Trophoblast cell (in vitro differentiated cells and primary cell): ENCODE data around the gene PRR35.

Source experiments
- DNase-seq, 2 donors: peaks; one replicate each; pipeline ENCODE4 v3.0.0-alpha.2; 2016
- H2AFZ ChIP-seq: 2 replicates; pipeline ENCODE4 v1.6.1; 2013; ENCODE audit warnings: low read length, moderate library complexity, mild to moderate bottlenecking; ENCODE audit not compliant: insufficient read depth, poor library complexity
- H2AK5ac ChIP-seq: 2 replicates; pipeline ENCODE4 v1.6.1; 2013; ENCODE audit warnings: mild to moderate bottlenecking, low read length
- H2BK120ac ChIP-seq: 2 replicates; pipeline ENCODE4 v1.6.1; 2013; ENCODE audit warnings: low read length, mild to moderate bottlenecking, moderate library complexity; ENCODE audit not compliant: insufficient read depth, poor library complexity
- H2BK12ac ChIP-seq: 2 replicates; pipeline ENCODE4 v1.6.1; 2013; ENCODE audit warnings: mild to moderate bottlenecking, low read length, moderate library complexity
- H2BK5ac ChIP-seq: 2 replicates; pipeline ENCODE4 v1.6.1; 2013; ENCODE audit warnings: low read length, low read depth, moderate library complexity, mild to moderate bottlenecking; ENCODE audit not compliant: poor library complexity
- H3K14ac ChIP-seq: 2 replicates; pipeline ENCODE4 v1.6.1; 2013; ENCODE audit warnings: mild to moderate bottlenecking, low read length
- H3K18ac ChIP-seq: 2 replicates; pipeline ENCODE4 v1.6.1; 2013; ENCODE audit warnings: mild to moderate bottlenecking, low read length
- H3K23ac ChIP-seq: 2 replicates; pipeline ENCODE4 v1.6.1; 2013; ENCODE audit warnings: low read length
- H3K27ac ChIP-seq: 2 replicates; pipeline ENCODE4 v1.5.1; 2013; ENCODE audit warnings: low read depth, mild to moderate bottlenecking, inconsistent platforms, low read length, moderate library complexity
- H3K27me3 ChIP-seq: 2 replicates; pipeline ENCODE4 v1.6.1; 2013; ENCODE audit warnings: inconsistent platforms, mild to moderate bottlenecking, low read length, moderate library complexity; ENCODE audit not compliant: insufficient read depth
- H3K36me3 ChIP-seq, 2 experiments: 1 replicate in 1 of 2; 2 replicates in 1 of 2; pipeline ENCODE4 v1.6.1; 2013; ENCODE audit warnings: low read length in 2 of 2, mild to moderate bottlenecking in 2 of 2, moderate library complexity in 1 of 2; ENCODE audit not compliant: insufficient read depth in 2 of 2, control insufficient read depth in 1 of 2
- H3K4ac ChIP-seq: 2 replicates; pipeline ENCODE4 v1.6.1; 2013; ENCODE audit warnings: low read depth, mild to moderate bottlenecking, low read length, moderate library complexity
- H3K4me1 ChIP-seq, 2 experiments: 1 replicate in 1 of 2; 2 replicates in 1 of 2; pipeline ENCODE4 v1.6.1; 2013; ENCODE audit warnings: low read length in 2 of 2, mild to moderate bottlenecking in 2 of 2, moderate library complexity in 1 of 2; ENCODE audit not compliant: insufficient read depth in 2 of 2, control insufficient read depth in 1 of 2
- H3K4me2 ChIP-seq: 2 replicates; pipeline ENCODE4 v1.6.1; 2013; ENCODE audit warnings: inconsistent platforms, mild to moderate bottlenecking, low read length, moderate library complexity
- H3K4me3 ChIP-seq: 2 replicates; pipeline ENCODE4 v1.5.1; 2013; ENCODE audit warnings: mild to moderate bottlenecking, low read depth, low read length, inconsistent platforms
- H3K79me1 ChIP-seq: one replicate; pipeline ENCODE4 v1.6.1; 2013; ENCODE audit warnings: low read length
- H3K79me2 ChIP-seq: 2 replicates; pipeline ENCODE4 v1.6.1; 2013; ENCODE audit warnings: low read length, mild to moderate bottlenecking; ENCODE audit not compliant: control insufficient read depth, insufficient read depth, poor library complexity
- H3K9ac ChIP-seq: 2 replicates; pipeline ENCODE4 v1.6.1; 2013; ENCODE audit warnings: mild to moderate bottlenecking, low read length
- H3K9me3 ChIP-seq: 2 replicates; pipeline ENCODE4 v1.6.1; 2013; ENCODE audit warnings: low read depth, mild to moderate bottlenecking, control low read depth, inconsistent platforms, low read length; ENCODE audit not compliant: insufficient read depth
- H4K12ac ChIP-seq: 2 replicates; pipeline ENCODE4 v1.6.1; 2013; ENCODE audit warnings: low read depth, mild to moderate bottlenecking, low read length, moderate library complexity
- H4K8ac ChIP-seq: 2 replicates; pipeline ENCODE4 v1.6.1; 2013; ENCODE audit warnings: low read depth, mild to moderate bottlenecking, low read length, moderate library complexity
- H4K91ac ChIP-seq: one replicate; pipeline ENCODE4 v1.6.1; 2013; ENCODE audit warnings: low read depth, mild to moderate bottlenecking, low read length, moderate library complexity
- WGBS: extraction: QIAGEN DNeasy Blood & Tissue Kit; methylation state at CpG from one replicate; pipeline ENCODE4 v1.1.7; 2013; ENCODE audit warnings: missing lambda C conversion rate; ENCODE audit not compliant: insufficient read length, insufficient coverage; ENCODE audit errors: extremely low coverage; 5-methylcytosine and 5-hydroxymethylcytosine counted together

PRR35 gene

DNA sequence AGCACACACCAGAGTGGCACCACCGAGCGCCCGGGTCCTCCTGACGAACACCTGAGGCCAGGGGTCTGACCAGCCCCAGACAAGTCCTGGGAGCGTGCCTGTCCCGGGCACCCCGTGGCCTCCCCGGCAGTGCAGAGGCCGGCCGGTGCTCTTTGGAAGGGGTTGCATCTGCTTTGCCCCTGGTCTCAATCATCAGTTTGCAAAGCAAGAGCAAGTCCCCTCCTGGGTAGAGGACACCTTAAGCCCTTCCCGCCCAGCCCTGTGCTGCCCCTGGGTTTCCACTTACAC is 44.3 kb upstream of the PRR35 start:
- peaks cover 4% of the 10 kb centered on the region for H3K9me3 ChIP-seq
- H3K4me3 ChIP-seq = no peak overlapping the region
- no peaks in the 10 kb centered on the region for H3K27me3 ChIP-seq
- no peak overlapping the region for H3K18ac ChIP-seq
- peaks cover 29 to 42% of the 10 kb centered on the region in 2 experiments for H3K36me3 ChIP-seq
- H2BK5ac ChIP-seq = no peak overlapping the region
- no peak overlapping the region for H3K9ac ChIP-seq
- WGBS = no CpG with 5 or more reads among the region's 11 CpGs
- H2BK12ac ChIP-seq = no peak overlapping the region
- H3K79me1 ChIP-seq = no peaks in the 10 kb centered on the region
- no peak overlapping the region for H4K91ac ChIP-seq
- no peak for DNase-seq
- H3K79me2 ChIP-seq = no peaks in the 10 kb centered on the region
- H3K4ac ChIP-seq = no peak overlapping the region
- H2AFZ ChIP-seq = no peak overlapping the region
- no peak overlapping the region for H2AK5ac ChIP-seq
- H2BK120ac ChIP-seq = no peak overlapping the region
- no peak overlapping the region for H3K27ac ChIP-seq
- no peak overlapping the region for H4K12ac ChIP-seq
- H3K14ac ChIP-seq = no peak overlapping the region
- H3K4me2 ChIP-seq = no peak overlapping the region
- no peak overlapping the region for H4K8ac ChIP-seq
- no peak overlapping the region for H3K23ac ChIP-seq
- H3K4me1 ChIP-seq = no peaks in the 10 kb centered on the region

DNA sequence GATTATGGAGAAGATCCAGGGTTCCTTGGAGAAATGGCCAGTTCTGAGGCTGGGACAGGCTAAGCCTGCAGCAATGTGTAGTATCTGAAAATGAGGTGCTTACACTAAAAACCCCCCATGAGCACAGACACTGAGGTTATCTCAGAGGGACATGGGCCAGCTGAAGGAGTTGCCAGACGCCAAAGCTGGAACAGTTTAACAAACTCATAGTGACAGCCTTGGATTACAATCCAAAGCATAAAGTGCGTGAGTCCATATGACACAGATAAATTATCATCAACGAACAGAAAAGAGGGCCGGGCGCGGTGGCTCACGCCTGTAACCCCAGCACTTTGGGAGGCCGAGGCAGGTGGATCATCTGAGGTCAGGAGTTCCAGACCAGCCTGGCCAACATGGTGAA is 43.9 kb upstream of the PRR35 start:
- no peak overlapping the region for H3K23ac ChIP-seq
- H3K4me1 ChIP-seq = no peaks in the 10 kb centered on the region
- no peak overlapping the region for H3K27ac ChIP-seq
- H4K91ac ChIP-seq = no peak overlapping the region
- H3K79me2 ChIP-seq = no peaks in the 10 kb centered on the region
- no peaks in the 10 kb centered on the region for H3K79me1 ChIP-seq
- no peak overlapping the region for H2AK5ac ChIP-seq
- no peak overlapping the region for H3K4me2 ChIP-seq
- no peak overlapping the region for H2BK5ac ChIP-seq
- no peak overlapping the region for H3K4me3 ChIP-seq
- no peak overlapping the region for H4K8ac ChIP-seq
- H3K18ac ChIP-seq = no peak overlapping the region
- no peak overlapping the region for H3K4ac ChIP-seq
- H3K9me3 ChIP-seq = peaks cover 4% of the 10 kb centered on the region
- no peak overlapping the region for H3K14ac ChIP-seq
- H2BK120ac ChIP-seq = no peak overlapping the region
- DNase-seq = no peak
- no CpG with 5 or more reads among the region's 8 CpGs for WGBS
- H3K27me3 ChIP-seq = no peaks in the 10 kb centered on the region
- H2BK12ac ChIP-seq = no peak overlapping the region
- peaks cover 33 to 46% of the 10 kb centered on the region in 2 experiments for H3K36me3 ChIP-seq
- H2AFZ ChIP-seq = no peak overlapping the region
- no peak overlapping the region for H4K12ac ChIP-seq
- no peak overlapping the region for H3K9ac ChIP-seq

DNA sequence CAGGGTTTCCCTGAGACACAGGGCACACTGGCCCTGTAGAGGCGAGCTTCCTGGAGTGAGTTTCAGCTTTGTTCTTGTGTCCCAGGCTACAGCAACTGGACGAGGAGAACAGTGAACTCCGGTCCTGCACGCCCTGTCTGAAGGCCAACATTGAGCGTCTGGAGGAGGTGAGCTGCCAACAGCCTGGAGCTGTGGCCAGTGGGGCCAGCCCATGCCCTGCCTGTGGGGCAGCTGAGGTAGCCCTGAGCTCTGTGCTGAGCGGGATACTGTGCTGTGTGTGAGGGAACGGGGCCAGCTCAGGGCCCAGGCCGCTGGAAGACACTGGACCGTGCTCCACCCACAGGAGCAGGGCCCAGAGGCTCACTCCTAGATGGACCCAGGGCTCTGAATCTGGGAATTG is 41.3 kb upstream of the PRR35 start:
- H3K79me2 ChIP-seq = no peaks in the 10 kb centered on the region
- H3K18ac ChIP-seq = no peak overlapping the region
- no peak overlapping the region for H3K14ac ChIP-seq
- no peak overlapping the region for H2BK5ac ChIP-seq
- H2BK12ac ChIP-seq = no peak overlapping the region
- peaks cover 4% of the 10 kb centered on the region for H3K9me3 ChIP-seq
- no peak overlapping the region for H2AFZ ChIP-seq
- H3K79me1 ChIP-seq = no peaks in the 10 kb centered on the region
- no peak overlapping the region for H2BK120ac ChIP-seq
- no peak overlapping the region for H3K4ac ChIP-seq
- no peak overlapping the region for H3K23ac ChIP-seq
- H4K8ac ChIP-seq = no peak overlapping the region
- no peak overlapping the region for H3K4me2 ChIP-seq
- no peaks in the 10 kb centered on the region for H3K27me3 ChIP-seq
- peaks cover 33 to 46% of the 10 kb centered on the region in 2 experiments for H3K36me3 ChIP-seq
- no peak overlapping the region for H4K12ac ChIP-seq
- WGBS = no CpG with 5 or more reads among the region's 9 CpGs
- H3K4me1 ChIP-seq = no peaks in the 10 kb centered on the region
- no peak overlapping the region for H2AK5ac ChIP-seq
- no peak overlapping the region for H3K9ac ChIP-seq
- H3K27ac ChIP-seq = no peak overlapping the region
- H4K91ac ChIP-seq = no peak overlapping the region
- no peak for DNase-seq
- no peak overlapping the region for H3K4me3 ChIP-seq

DNA sequence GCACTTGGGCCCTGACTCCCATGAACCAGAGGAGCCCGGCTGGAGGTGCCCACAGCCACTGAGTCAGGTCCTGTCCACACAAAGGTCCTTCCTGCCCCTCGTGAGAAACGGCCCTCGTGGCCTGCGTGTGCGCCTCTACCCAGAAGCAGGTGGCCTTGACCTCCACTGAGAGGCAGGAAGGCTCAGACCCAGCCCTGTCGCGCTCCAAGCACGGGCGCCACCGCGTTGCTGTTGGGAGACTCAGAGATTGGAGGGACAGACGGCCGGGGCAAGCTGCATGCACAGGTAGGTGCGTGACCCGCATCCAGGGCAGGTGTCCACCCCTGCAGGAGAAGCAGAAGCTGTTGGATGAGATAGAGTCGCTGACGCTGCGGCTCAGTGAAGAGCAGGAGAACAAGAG is 40.8 kb upstream of the PRR35 start:
- Histone ChIP-seq H3K79me1 (no peaks in the 10 kb centered on the region), H3K4me3 (no peak overlapping the region), H3K9ac (no peak overlapping the region), H3K27ac (no peak overlapping the region), H3K4me1 (no peaks in the 10 kb centered on the region), H4K12ac (no peak overlapping the region), H3K18ac (no peak overlapping the region), H3K4me2 (no peak overlapping the region), H3K9me3 (peaks cover 4% of the 10 kb centered on the region), H3K79me2 (no peaks in the 10 kb centered on the region), H2BK12ac (no peak overlapping the region), H2BK5ac (no peak overlapping the region), H3K36me3 (peaks cover 33 to 46% of the 10 kb centered on the region in 2 experiments), H3K23ac (no peak overlapping the region), H2AK5ac (no peak overlapping the region), H4K91ac (no peak overlapping the region), H3K27me3 (no peaks in the 10 kb centered on the region), H2BK120ac (no peak overlapping the region), H4K8ac (no peak overlapping the region), H3K14ac (no peak overlapping the region), H2AFZ (no peak overlapping the region), H3K4ac (no peak overlapping the region)
- WGBS = no CpG with 5 or more reads among the region's 19 CpGs
- DNase-seq = no peak
